GM21576 (cell line): ENCODE results near the gene PRKCE.

ENCODE experiments used
- ATAC-seq: cut with Tn5 transposase; IDR thresholded peaks from one replicate; pipeline ENCODE4 v1.9.1; 2021; ENCODE audit warnings: mild to moderate bottlenecking, moderate library complexity; ENCODE audit not compliant: unreplicated experiment

PRKCE gene

GRCh38 chr2:46026431-46026830, 375.0 kb downstream of the PRKCE start:
- no peak for ATAC-seq

- ATAC-seq, result no peak
These were observed 377.9 kb downstream of the PRKCE start for GRCh38 chr2:46029332-46029811.

GRCh38 chr2:46030330-46030729, 378.9 kb downstream of the PRKCE start:
- ATAC-seq, result no peak

- ATAC-seq, result no peak
These were observed 380.8 kb downstream of the PRKCE start for GRCh38 chr2:46032161-46032813.

GRCh38 chr2:46032996-46033395, 381.5 kb downstream of the PRKCE start:
- no peak for ATAC-seq

GRCh38 chr2:46034535-46034934, 383.1 kb downstream of the PRKCE start:
- ATAC-seq, result no peak

- no peak for ATAC-seq
These were observed 385.5 kb downstream of the PRKCE start for GRCh38 chr2:46036929-46037328.

- no peak for ATAC-seq
These were observed 388.2 kb downstream of the PRKCE start for GRCh38 chr2:46039543-46040303.

- no peak for ATAC-seq
These were observed 389.2 kb downstream of the PRKCE start for GRCh38 chr2:46040563-46041155.

GRCh38 chr2:46041434-46041833, 390.0 kb downstream of the PRKCE start:
- no peak for ATAC-seq

- no peak for ATAC-seq
These were observed 390.7 kb downstream of the PRKCE start for GRCh38 chr2:46042207-46042637.

GRCh38 chr2:46042711-46043110, 391.2 kb downstream of the PRKCE start:
- no peak for ATAC-seq

- ATAC-seq, result no peak
These were observed 394.4 kb downstream of the PRKCE start for GRCh38 chr2:46045888-46046287.

GRCh38 chr2:46047290-46047689, 395.8 kb downstream of the PRKCE start:
- ATAC-seq, result no peak

GRCh38 chr2:46048693-46049092, 397.2 kb downstream of the PRKCE start:
- ATAC-seq, result no peak

GRCh38 chr2:46050027-46050426, 398.6 kb downstream of the PRKCE start:
- ATAC-seq, result no peak

- ATAC-seq, result no peak
These were observed 399.0 kb downstream of the PRKCE start for GRCh38 chr2:46050489-46050888.

GRCh38 chr2:46051085-46051484, 399.6 kb downstream of the PRKCE start:
- ATAC-seq, result no peak

GRCh38 chr2:46053564-46053963, 402.1 kb downstream of the PRKCE start:
- ATAC-seq, result no peak

- ATAC-seq, result no peak
These were observed 405.1 kb downstream of the PRKCE start for GRCh38 chr2:46056541-46056940.

- ATAC-seq, result no peak
These were observed 406.7 kb downstream of the PRKCE start for GRCh38 chr2:46058140-46058539.
